Ascending aorta (tissue), 2 donors: ENCODE data around the gene ITIH1. TPM values are rescaled to one million over a fixed set of nuclear protein-coding genes. Genes with fewer than 3 reads are reported as not detected.

Source experiments
- DNase-seq, 2 donors: peaks; one replicate each; pipeline ENCODE4 v3.0.0-alpha.2; 2019; ENCODE audit warnings: low spot score in 2 of 2
- H3K27ac ChIP-seq, 2 donors: fragments of 200-600 bp; sonication (generic); one replicate each; pipeline ENCODE4 v1.5.1; 2016 to 2017; ENCODE audit warnings: mild to moderate bottlenecking in 1 of 2
- H3K27me3 ChIP-seq: fragments of 200-600 bp; sonication (generic); one replicate; pipeline ENCODE4 v1.5.1; 2017
- H3K36me3 ChIP-seq, 2 donors: fragments of 200-600 bp; sonication (generic); one replicate each; pipeline ENCODE4 v1.5.1; 2016
- H3K4me1 ChIP-seq, 2 donors: fragments of 200-600 bp; sonication (generic); one replicate each; pipeline ENCODE4 v1.5.1; 2016 to 2017; ENCODE audit warnings: mild to moderate bottlenecking in 1 of 2
- H3K4me3 ChIP-seq, 2 donors: fragments of 200-600 bp; sonication (generic); one replicate each; pipeline ENCODE4 v1.5.1; 2016 to 2017; ENCODE audit warnings: mild to moderate bottlenecking in 1 of 2
- H3K9me3 ChIP-seq, 2 donors: fragments of 200-600 bp; sonication (generic); one replicate each; pipeline ENCODE4 v1.5.1; 2016
- intact Hi-C: fragments of 100-400 bp; cut with DNase I; formaldehyde crosslinking; loops from one replicate; pipeline ENCODE4 v1.15.1; 2023
- total RNA-seq: library from RNA; depleted of rRNA; stranded (reverse); fragments of >200 nt; gene quantifications from one replicate; pipeline ENCODE4 v1.1.0, GENCODE V29; 2016
- TF ChIP-seq, protein P1 (sequence below), 3 experiments: fragments of 200-600 bp in 2 of 3; fragments of 450-650 bp in 1 of 3; sonication (generic) in 2 of 3; IDR thresholded peaks; one replicate each; pipeline ENCODE4 v1.5.1; 2016 to 2019; ENCODE audit warnings: antibody characterized with exemption in 3 of 3, mild to moderate bottlenecking in 1 of 3, moderate library complexity in 1 of 3

Gene ITIH1
- total RNA-seq, 1 donor from 2014 or later: 2.0 TPM

GRCh38 chr3:52756141-52756540, 21.3 kb upstream of the ITIH1 start:
- Histone ChIP-seq H3K4me3 (no peak overlapping the region), H3K9me3 (no peaks in the 10 kb centered on the region), H3K27me3 (no peaks in the 10 kb centered on the region), H3K4me1 (no peaks in the 10 kb centered on the region), H3K36me3 (peaks cover 52 to 77% of the 10 kb centered on the region in 2 donors), H3K27ac (no peak overlapping the region)
- intact Hi-C loops: no loop called here
- TF ChIP-seq, protein P1, sequence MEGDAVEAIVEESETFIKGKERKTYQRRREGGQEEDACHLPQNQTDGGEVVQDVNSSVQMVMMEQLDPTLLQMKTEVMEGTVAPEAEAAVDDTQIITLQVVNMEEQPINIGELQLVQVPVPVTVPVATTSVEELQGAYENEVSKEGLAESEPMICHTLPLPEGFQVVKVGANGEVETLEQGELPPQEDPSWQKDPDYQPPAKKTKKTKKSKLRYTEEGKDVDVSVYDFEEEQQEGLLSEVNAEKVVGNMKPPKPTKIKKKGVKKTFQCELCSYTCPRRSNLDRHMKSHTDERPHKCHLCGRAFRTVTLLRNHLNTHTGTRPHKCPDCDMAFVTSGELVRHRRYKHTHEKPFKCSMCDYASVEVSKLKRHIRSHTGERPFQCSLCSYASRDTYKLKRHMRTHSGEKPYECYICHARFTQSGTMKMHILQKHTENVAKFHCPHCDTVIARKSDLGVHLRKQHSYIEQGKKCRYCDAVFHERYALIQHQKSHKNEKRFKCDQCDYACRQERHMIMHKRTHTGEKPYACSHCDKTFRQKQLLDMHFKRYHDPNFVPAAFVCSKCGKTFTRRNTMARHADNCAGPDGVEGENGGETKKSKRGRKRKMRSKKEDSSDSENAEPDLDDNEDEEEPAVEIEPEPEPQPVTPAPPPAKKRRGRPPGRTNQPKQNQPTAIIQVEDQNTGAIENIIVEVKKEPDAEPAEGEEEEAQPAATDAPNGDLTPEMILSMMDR (IDR thresholded peaks at IDR 0.05): no peak
- no peak for DNase-seq

GRCh38 chr3:52763466-52763865, 13.9 kb upstream of the ITIH1 start:
- H3K27ac ChIP-seq: no peak overlapping the region

DNA sequence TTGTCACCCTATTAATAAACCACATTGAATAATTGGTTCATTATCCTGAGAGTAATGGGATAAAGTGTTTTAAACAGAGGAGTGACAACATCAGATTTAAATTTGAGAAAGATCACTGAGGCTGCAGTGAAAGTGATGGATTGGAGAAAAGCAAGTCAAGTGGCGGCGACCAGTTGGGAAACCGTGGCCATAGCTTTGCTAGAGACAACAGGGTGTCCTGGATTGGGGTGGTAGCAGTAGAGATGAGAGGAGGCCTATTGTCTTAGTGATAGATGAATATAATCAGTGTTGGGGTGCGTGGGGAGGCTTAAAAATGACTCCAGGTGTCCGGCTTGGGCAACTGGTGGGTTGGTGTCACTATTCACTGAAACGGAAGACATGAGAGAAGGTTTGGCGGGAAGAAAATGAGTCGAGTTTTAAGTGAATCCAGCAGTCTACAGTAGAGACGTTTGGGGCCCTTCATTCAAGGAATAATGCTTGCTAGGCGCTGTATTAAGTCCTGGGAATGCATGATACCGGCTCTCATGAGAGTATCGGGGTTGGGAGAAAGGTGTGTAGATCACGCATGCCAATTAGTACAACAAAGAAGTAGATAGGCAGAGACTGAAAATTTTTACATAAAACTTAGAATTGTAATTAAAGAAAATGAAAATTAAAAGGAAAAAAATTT, 7.5 kb upstream of the ITIH1 start:
- intact Hi-C loops: loop anchor here (2.0 to 5.0 kb wide), 2 partner anchors 62 to 127 kb away; partner anchors contain the start of genes ITIH4 and STIMATE
- peak overlapping the region; percentile 90 to 92 for H3K4me3 ChIP-seq
- H3K36me3 ChIP-seq: peaks cover under 1 to 18% of the 10 kb centered on the region in 2 donors
- TF ChIP-seq, protein P1 (IDR thresholded peaks at IDR 0.05): no peak
- H3K9me3 ChIP-seq: no peaks in the 10 kb centered on the region
- no peak for DNase-seq
- H3K27me3 ChIP-seq: no peaks in the 10 kb centered on the region
- H3K4me1 ChIP-seq: peaks cover 7 to 8% of the 10 kb centered on the region in 2 donors
- peak overlapping the region; percentile 53 to 63 for H3K27ac ChIP-seq

More at GRCh38 chr3:52763466-52763865, 13.9 kb upstream of the ITIH1 start:
- TF ChIP-seq, protein P1 (IDR thresholded peaks at IDR 0.05): no peak
- no peaks in the 10 kb centered on the region for H3K9me3 ChIP-seq
- no peak for DNase-seq
- no peaks in the 10 kb centered on the region for H3K4me1 ChIP-seq
- intact Hi-C loops: no loop called here
- peaks cover 29 to 75% of the 10 kb centered on the region in 2 donors for H3K36me3 ChIP-seq
- no peak overlapping the region for H3K4me3 ChIP-seq
- H3K27me3 ChIP-seq: no peaks in the 10 kb centered on the region

- H3K9me3 ChIP-seq: no peaks in the 10 kb centered on the region
- peaks cover 7 to 8% of the 10 kb centered on the region in 2 donors for H3K4me1 ChIP-seq
- peaks cover 0 to 12% of the 10 kb centered on the region in 2 donors for H3K36me3 ChIP-seq
- intact Hi-C loops: loop anchor here (2.0 to 5.0 kb wide), 2 partner anchors 62 to 126 kb away; partner anchors contain the start of genes ITIH4 and STIMATE
- TF ChIP-seq, protein P1 (IDR thresholded peaks at IDR 0.05): peak; percentile 5 to 23 (median 8)
- H3K4me3 ChIP-seq: peak within 1 kb of the TSS; percentile 90 to 92
- DNase-seq: peak; percentile 55 to 94
- H3K27me3 ChIP-seq: no peaks in the 10 kb centered on the region
- H3K27ac ChIP-seq: peak within 1 kb of the TSS; percentile 53 to 63
Measured at GRCh38 chr3:52770496-52771333, 6.7 kb upstream of the ITIH1 start, which contains the start of gene NEK4. Gene NEK4, minus strand, starts transcription at chr3:52770940. Its CDS starts 194 bp downstream, at chr3:52770746.

GRCh38 chr3:52771334-52771681, 6.1 kb upstream of the ITIH1 start:
- no peak for DNase-seq
- no peaks in the 10 kb centered on the region for H3K9me3 ChIP-seq
- H3K4me1 ChIP-seq: peaks cover 7 to 8% of the 10 kb centered on the region in 2 donors
- peak overlapping the region; percentile 90 to 92 for H3K4me3 ChIP-seq
- intact Hi-C loops: loop anchor here (2.0 to 5.0 kb wide), 2 partner anchors 61 to 125 kb away; partner anchors contain the start of genes ITIH4 and STIMATE
- TF ChIP-seq, protein P1 (IDR thresholded peaks at IDR 0.05): no peak
- peak overlapping the region; percentile 53 to 63 for H3K27ac ChIP-seq
- H3K27me3 ChIP-seq: no peaks in the 10 kb centered on the region
- H3K36me3 ChIP-seq: peaks cover 0 to 8% of the 10 kb centered on the region in 2 donors
